PFSK-1 (cell line): ENCODE results near the gene SLC22A23.

Experiments
- FOXP2 ChIP-seq: optimal IDR thresholded peaks from 2 replicates; pipeline ENCODE3; 2011; ENCODE audit warnings: borderline replicate concordance, control low read depth, inconsistent platforms; ENCODE audit not compliant: insufficient read depth; ENCODE audit errors: extremely low read length, extremely low read depth
- POLR2AphosphoS5 ChIP-seq: IDR thresholded peaks from 2 replicates; pipeline ENCODE4 v1.6.1; 2012; ENCODE audit warnings: low read depth, mild to moderate bottlenecking, control low read depth, low read length, moderate library complexity
- REST ChIP-seq, 2 experiments: IDR thresholded peaks; 2 replicates each; pipeline versions ENCODE4 v1.6.1 to v1.8.0; 2011 to 2012; ENCODE audit warnings: low read depth in 2 of 2, low read length in 2 of 2, control low read depth in 1 of 2, inconsistent platforms in 1 of 2, mild to moderate bottlenecking in 1 of 2, moderate library complexity in 1 of 2; ENCODE audit not compliant: insufficient read depth in 1 of 2
- SIN3A ChIP-seq: IDR thresholded peaks from 2 replicates; pipeline ENCODE4 v1.6.1; 2012; ENCODE audit warnings: mild to moderate bottlenecking, low read length, moderate library complexity, borderline replicate concordance; ENCODE audit not compliant: insufficient read depth
- TAF1 ChIP-seq: IDR thresholded peaks from 2 replicates; pipeline ENCODE4 v1.6.1; 2012; ENCODE audit warnings: low read length, control low read depth, borderline replicate concordance; ENCODE audit not compliant: insufficient read depth

The SLC22A23 gene

GRCh38 chr6:3372912-3373554 lies 83.8 kb downstream of the SLC22A23 start:
- TF ChIP-seq REST (IDR thresholded peaks at IDR 0.05; ENCODE audit: insufficient read depth in 1 of 2, low read depth in 2 of 2, low read length in 2 of 2) (no peak), FOXP2 (no peak), TAF1 (no peak), SIN3A (no peak), POLR2AphosphoS5 (no peak)

GRCh38 chr6:3372184-3372846 lies 84.5 kb downstream of the SLC22A23 start:
- TF ChIP-seq POLR2AphosphoS5 (no peak), SIN3A (no peak), REST (IDR thresholded peaks at IDR 0.05; ENCODE audit: insufficient read depth in 1 of 2, low read depth in 2 of 2, low read length in 2 of 2) (no peak), FOXP2 (no peak)

- TF ChIP-seq SIN3A: no peak
- TF ChIP-seq FOXP2: no peak
Observed at GRCh38 chr6:3371222-3371949, 85.5 kb downstream of the SLC22A23 start.

GRCh38 chr6:3370361-3371221 lies 86.3 kb downstream of the SLC22A23 start:
- TF ChIP-seq FOXP2: no peak
- TF ChIP-seq REST (IDR thresholded peaks at IDR 0.05; ENCODE audit: insufficient read depth in 1 of 2, low read depth in 2 of 2, low read length in 2 of 2): no peak
- TF ChIP-seq SIN3A: no peak
- TF ChIP-seq TAF1: no peak
- no peak for TF ChIP-seq POLR2AphosphoS5

- TF ChIP-seq SIN3A: no peak
- TF ChIP-seq REST (IDR thresholded peaks at IDR 0.05; ENCODE audit: insufficient read depth in 1 of 2, low read depth in 2 of 2, low read length in 2 of 2): no peak
- TF ChIP-seq FOXP2: no peak
- TF ChIP-seq TAF1: no peak
- TF ChIP-seq POLR2AphosphoS5: no peak
Observed at GRCh38 chr6:3369985-3370360, 86.9 kb downstream of the SLC22A23 start.
